Ecto neural progenitor cell (in vitro differentiated cells): ENCODE data around the gene IPO5.

ENCODE experiments used
- DNase-seq: peaks from one replicate; pipeline ENCODE4 v3.0.0-alpha.2; 2018; ENCODE audit warnings: low spot score

Gene IPO5

DNA sequence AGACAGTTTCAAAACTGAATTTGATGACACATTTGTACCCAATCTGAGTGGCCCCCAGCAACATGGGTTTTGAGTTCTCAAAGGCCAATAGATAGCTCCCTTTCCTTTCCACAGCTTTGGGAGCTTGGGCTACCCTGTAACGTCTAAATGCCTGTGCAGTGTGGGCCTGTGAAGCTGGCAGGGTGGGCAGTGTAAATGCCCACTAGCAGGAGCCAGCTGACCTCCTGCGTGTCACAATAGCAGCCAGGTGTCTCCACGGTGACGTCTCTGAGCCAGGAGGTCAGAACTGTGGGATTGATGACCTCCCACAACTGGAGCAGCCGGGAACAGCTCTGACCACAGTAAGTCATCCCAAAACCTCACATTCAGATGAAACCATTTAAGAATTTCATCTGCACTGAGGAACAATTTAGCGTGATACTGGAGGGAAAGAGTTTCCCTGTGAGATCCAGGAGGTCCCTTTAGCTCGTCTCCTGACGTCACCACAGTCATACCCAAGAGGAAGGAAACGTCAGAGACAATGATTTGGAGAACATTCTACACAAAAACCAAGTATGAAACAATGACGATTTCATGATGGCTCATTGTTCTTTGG is at the start of gene IPO5:
IPO5 (plus strand) TSS at position 300 of the 595 bp plus-strand sequence. CDS start 23,022 bp downstream, outside the sequence.
- no peak for DNase-seq

GRCh38 chr13:97904059-97904458 is 49.4 kb upstream of the IPO5 start:
- no peak for DNase-seq

- DNase-seq: no peak
These were observed 48.0 kb upstream of the IPO5 start for GRCh38 chr13:97905517-97905916.

DNA sequence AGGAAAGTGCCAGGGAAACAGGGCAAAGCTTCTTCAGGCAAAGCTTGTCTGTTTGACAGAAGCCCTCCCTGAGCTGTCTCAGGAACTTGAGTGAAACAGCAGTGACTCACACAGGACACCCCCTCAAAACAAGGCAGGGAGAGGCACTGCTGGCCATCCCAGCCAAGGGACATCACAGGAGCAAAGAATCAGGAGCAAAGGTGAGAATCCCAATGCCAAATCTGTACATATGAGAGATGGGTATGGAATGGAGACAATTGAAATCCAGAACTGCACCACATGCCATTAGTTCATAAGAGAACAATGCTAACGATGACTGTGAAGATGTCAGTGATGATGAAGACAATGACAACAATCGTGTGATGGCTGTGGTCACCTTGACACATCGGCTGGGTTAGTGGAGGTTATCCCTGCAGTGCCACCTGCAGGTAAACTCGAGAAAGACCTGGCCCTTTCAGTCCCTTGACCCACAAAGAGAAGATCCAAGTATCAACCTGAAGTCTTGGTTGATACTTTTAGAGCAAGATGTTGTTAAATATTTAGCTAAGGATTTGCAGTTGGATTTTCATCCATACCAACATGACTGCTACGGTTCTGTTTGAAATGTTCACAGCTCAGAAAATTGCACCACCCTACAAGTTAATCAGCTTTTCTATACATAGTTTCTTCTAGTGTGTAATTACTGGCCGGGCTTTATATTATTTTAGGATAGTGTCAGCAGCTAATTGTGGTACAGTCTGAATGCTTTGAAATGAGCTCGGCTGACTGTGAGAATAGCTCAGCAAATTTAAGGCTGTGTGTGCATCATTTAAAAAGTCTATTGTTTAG is 42.0 kb upstream of the IPO5 start:
- no peak for DNase-seq

DNA sequence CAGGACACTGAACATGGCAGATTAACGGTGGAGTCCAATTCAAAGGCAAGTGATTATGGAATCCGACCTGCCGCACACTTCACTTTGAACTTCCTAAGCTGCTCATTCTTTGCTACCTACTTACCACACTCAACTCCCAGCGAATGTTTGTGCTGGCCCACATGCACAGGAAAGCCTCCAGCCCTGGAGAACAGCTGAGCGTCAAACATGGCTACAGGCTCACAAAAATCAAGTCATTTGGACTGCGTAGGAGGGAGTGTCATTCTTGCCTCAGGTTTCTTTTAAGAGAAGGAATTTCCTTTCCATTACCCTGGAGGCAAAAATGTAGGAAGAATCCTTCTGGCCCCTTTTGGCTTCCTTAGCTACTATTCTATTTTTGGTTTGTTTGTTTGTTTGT is 41.3 kb upstream of the IPO5 start:
- no peak for DNase-seq

GRCh38 chr13:97913206-97913605 is 40.3 kb upstream of the IPO5 start:
- no peak for DNase-seq

GRCh38 chr13:97914540-97914939 is 38.9 kb upstream of the IPO5 start:
- DNase-seq: no peak

- DNase-seq: no peak
These were observed 32.2 kb upstream of the IPO5 start for GRCh38 chr13:97921176-97921816.

DNA sequence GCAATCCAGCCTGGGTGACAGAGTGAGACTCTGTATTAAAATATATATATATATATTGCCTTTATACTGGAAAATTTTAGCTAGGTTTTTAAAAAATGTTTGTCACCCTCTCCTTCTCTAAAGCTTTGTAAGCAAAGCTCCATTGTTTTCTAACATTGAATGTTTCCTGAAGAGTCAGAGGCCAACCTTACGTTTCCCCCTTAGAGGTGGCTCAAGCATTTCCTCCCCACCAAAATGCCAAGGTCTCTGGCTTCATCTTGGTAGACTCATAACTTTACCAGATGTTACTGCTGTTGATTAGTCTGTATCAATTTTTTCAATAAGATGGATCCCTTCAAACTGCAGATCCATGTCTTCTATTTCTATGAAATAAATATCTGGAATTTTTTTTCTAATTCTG is 25.2 kb upstream of the IPO5 start:
- no peak for DNase-seq

- no peak for DNase-seq
These were observed 21.4 kb upstream of the IPO5 start for GRCh38 chr13:97932036-97932435.

GRCh38 chr13:97932647-97933046 is 20.8 kb upstream of the IPO5 start:
- no peak for DNase-seq

DNA sequence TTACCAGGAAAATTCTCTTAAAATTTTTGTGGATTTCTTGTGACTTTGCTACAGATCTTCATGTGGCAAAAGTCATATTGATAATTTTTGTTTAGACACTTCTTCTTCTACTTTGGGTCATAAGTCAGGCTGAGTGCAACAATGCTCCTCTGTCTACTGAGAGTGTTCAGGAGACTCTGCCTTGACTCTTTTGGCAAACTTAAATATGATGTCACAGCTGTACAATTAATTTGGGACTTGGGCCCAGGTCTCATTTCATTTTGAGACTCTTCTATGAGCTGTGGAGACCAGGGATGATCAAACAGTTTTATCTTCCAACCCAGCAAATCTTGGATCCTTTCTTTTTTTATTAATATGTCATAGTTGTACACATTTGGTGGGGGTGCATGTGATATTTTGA is 19.7 kb upstream of the IPO5 start:
- no peak for DNase-seq

DNA sequence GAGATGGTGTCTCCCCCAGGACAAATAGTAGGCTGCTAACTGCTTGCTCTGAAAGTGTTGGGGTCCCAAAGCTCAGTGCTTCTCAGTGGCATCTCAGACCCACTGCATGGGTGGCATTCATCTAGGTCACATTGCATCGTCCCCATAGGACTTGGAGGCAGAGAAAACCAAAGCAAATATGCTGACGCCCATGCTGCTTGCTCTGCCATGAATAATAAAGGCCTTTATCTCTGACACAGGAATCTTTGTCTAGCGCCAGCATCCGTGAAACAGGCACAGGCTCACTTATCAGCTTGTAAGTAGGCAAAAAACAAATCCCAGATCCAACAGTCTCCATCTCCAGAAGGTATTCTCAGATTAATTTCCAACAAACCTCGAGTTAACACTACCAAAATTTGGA is 18.9 kb upstream of the IPO5 start:
- no peak for DNase-seq

DNA sequence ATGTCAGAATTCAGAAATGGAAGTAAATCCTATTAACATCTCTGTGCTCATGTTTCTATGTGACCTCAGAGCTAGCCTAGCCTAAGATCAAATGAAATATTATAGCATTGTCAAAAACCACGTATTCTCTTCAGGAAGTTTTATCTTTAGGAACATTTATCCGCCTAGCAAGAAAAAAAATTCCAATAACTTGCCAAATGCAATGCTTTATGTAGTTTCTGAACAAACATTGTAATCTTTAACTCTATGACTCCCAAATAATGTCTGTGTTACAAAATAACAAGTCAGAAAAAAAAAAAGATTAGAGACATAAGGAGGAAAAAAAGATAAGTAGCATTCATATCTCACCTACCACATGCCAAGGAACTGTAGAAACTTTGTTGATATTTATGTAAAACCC is 18.4 kb upstream of the IPO5 start:
- DNase-seq: no peak

DNA sequence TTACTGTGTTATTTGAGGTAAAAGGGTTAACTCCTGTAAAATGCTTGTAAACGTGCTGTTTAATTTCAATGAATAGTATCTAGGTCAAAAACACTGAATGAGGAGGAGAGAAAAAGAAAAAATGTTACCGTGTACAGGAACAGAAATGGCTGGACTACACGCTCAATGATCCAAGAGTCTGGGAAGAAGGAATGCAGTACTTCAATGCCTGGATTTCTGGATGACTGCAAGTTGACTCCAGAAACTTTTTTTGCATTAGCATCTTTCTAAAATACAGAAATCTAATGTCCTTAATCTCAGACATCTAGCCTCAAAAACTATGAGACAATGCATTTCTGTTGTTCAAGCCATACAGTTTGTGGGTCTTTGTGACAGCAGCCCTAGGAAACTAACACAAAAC is 17.4 kb upstream of the IPO5 start:
- no peak for DNase-seq

- DNase-seq: no peak
These were observed 14.6 kb upstream of the IPO5 start for GRCh38 chr13:97938706-97939475.

DNA sequence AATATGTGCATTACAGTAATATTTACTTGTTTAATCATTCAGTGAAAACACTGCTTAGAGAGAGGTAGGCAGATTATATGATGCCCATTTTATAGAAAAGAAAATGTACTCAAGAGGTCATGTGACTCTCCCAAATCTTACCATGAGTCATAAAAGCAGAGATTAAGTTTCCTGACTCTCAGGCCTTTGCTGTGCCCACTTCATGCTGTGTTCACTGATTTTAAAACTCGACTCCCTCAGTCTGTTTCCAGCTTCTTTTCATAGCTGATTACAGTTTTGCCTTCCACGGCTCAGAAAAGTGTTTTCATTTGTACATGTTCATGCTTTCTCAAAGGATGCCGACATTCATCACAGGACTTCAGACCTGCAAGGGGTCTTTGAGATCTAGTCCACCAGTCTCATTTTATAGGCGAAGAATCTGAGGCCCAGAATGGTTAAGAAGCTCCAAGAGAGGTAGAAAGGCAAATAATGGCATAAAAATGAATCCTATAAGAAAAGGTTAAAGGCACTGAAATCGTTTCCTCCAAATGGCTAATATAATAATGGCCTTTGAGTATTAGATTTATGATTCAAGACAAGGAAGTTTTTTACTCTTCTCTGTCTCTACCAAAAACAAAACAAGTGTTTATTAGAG is 9.0 kb upstream of the IPO5 start:
- DNase-seq: no peak

DNA sequence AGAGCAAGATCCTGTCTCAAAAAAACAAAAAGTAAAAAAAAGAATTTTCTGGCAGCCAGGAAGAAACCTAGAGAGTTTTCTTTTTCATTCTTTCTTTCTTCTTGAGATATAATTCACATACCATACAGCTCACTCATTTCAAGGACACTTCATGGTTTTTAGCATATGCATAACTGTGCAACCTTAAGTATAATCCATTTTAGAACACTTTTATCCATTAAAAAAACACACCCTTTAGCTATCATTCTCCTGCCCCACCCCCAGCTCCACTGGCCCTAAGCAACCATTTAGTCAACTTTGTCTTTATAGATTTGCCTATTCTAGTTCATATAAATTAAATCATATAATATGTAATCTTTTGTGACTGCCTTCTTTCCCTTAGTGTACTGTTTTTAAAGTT is 8.1 kb upstream of the IPO5 start:
- DNase-seq: no peak

DNA sequence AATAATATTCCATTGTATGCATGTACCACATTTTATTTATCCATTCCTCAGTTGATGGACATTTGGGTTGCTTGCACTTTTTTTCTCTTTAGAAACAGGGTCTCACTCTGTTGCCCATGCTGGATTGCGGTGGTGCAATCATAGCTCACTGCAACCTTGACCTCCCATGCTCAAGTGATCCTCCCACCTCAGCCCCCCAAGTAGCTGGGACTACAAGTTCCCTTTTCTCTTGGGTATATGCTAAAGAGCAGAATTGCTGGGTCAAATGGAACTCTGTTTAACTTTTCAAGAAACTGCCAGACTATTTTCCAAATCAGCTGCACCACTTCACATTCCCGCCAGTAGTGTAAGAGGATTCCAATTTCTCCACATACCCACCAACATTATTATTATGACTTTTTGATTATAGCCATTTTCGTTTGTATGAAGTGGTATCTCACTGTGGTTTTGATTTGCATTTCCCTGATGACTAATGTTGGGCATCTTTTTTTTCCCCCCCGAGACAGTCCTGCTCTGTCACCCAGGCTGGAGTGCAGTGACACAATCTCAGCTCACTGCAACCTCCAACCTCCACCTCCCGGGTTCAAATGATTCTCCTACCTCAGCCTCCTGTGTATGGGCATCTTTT is 7.6 kb upstream of the IPO5 start:
- no peak for DNase-seq

DNA sequence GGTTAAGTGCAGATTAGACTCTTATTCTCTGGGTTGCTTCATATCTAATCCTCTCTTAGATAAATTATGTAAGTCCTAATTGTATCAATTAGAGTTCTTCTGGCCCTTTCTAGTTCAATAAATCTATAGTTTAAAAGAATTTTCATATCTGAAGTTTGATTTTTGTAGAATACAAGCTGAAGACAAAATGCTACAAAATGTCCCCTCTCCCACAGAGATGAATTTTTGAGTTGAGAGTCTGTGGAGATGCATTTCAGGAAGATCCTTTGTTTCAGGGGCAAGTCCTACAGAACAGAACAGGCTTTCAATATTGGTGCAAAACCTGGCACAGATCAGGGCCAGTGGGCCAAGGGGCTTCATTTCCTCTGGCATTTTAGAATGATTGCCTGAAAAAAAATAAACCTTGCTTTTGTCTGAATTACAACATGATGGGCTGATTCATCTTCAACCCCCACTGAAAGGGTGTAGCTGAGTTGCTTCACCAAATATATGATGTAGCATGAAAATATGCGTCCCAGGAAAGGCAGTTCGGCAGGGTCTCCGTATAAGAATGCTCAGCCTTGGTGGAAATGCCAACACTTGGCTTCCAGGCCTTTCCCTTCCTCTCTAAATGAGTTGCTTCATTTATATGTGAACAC is 6.4 kb upstream of the IPO5 start:
- DNase-seq: no peak

DNA sequence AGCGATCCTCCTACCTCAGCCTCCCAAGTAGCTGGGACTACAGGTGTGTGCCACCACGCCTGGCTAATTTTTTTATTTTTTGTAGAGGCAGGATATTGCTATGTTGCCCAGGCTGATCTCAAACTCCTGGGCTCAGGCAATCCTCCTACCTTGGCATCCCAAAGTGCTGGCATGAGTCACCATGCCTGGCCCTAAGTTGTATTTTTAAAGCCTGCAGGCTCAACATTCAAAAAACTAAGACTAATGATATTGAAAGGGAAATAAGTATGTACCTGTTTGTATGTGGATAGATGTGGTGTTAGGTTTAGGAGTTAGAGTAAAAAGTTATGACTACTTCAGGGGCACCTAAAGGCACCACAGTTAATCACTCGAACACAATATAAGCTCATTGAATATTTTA is 5.4 kb upstream of the IPO5 start:
- no peak for DNase-seq
